H1 (cell line): ENCODE data around the gene LPCAT3. TPM values are rescaled to one million over a fixed set of nuclear protein-coding genes. Genes with fewer than 3 reads are reported as not detected.

Experiments
- CTCF ChIA-PET: fragments of 300-600 bp; sonication (Branson Sonifier 250); formaldehyde crosslinking; loops from one replicate; lab custom pipeline; 2021; ENCODE audit not compliant: partially characterized antibody; lab: Charles Lee
- POLR2A ChIA-PET: fragments of 300-600 bp; sonication (Branson Sonifier 250); formaldehyde crosslinking; loops from one replicate; lab custom pipeline; 2021; ENCODE audit warnings: inconsistent platforms; ENCODE audit not compliant: partially characterized antibody; lab: Charles Lee
- DNase-seq, 2 experiments: peaks; one replicate each; pipeline versions ENCODE4 v3.0.0 to v3.0.0-alpha.2; 2010 to 2022; ENCODE audit warnings: low spot score in 2 of 2, low read depth in 1 of 2, mixed read lengths in 1 of 2
- FAIRE-seq: peaks from 2 replicates; lab custom pipeline; 2011; peaks lifted over from hg19 to GRCh38; lab: Jason Lieb, UNC
- H2AFZ ChIP-seq: 2 replicates; pipeline ENCODE4 v1.8.1; 2012; ENCODE audit warnings: low read length, inconsistent platforms
- H2AK5ac ChIP-seq: 2 replicates; pipeline ENCODE4 v1.6.1; 2013; ENCODE audit warnings: low read depth, low read length
- H2BK120ac ChIP-seq: replicated peaks from 2 replicates; pipeline ENCODE3; 2013; ENCODE audit warnings: low read depth, low read length, inconsistent platforms
- H2BK12ac ChIP-seq: 2 replicates; pipeline ENCODE4 v1.6.1; 2013; ENCODE audit warnings: low read depth, low read length
- H2BK15ac ChIP-seq: 2 replicates; pipeline ENCODE4 v1.6.1; 2013; ENCODE audit warnings: low read length
- H2BK20ac ChIP-seq: 2 replicates; pipeline ENCODE4 v1.6.1; 2013; ENCODE audit warnings: low read length
- H2BK5ac ChIP-seq: 2 replicates; pipeline ENCODE4 v1.6.1; 2013; ENCODE audit warnings: low read depth, low read length
- H3K14ac ChIP-seq: 2 replicates; pipeline ENCODE4 v1.6.1; 2013; ENCODE audit warnings: inconsistent platforms; ENCODE audit not compliant: insufficient read length
- H3K18ac ChIP-seq: 2 replicates; pipeline ENCODE4 v1.6.1; 2013; ENCODE audit warnings: low read length; ENCODE audit errors: extremely low read depth
- H3K23ac ChIP-seq: 2 replicates; pipeline ENCODE4 v1.6.1; 2013; ENCODE audit warnings: inconsistent platforms; ENCODE audit not compliant: insufficient read length
- H3K23me2 ChIP-seq: 2 replicates; pipeline ENCODE4 v1.6.1; 2013; ENCODE audit warnings: low read depth, low read length
- H3K27ac ChIP-seq: 2 replicates; pipeline ENCODE4 v1.6.1; 2011; ENCODE audit warnings: low read depth, low read length, inconsistent platforms
- H3K27me3 ChIP-seq, 4 experiments: replicated peaks in 1 of 4; 1 replicate in 1 of 4; 2 replicates in 3 of 4; pipeline versions ENCODE4 v1.6.1 to v1.8.1; 2011 to 2013; ENCODE audit warnings: low read length in 3 of 4, mild to moderate bottlenecking in 3 of 4, inconsistent platforms in 2 of 4, mixed read lengths in 2 of 4, moderate library complexity in 1 of 4; ENCODE audit not compliant: control insufficient read depth in 3 of 4, insufficient read depth in 3 of 4; ENCODE audit errors: extremely low read depth in 1 of 4
- H3K36me3 ChIP-seq, 4 experiments: 2 replicates each; pipeline versions ENCODE4 v1.6.1 to v1.8.1; 2011 to 2013; ENCODE audit warnings: mild to moderate bottlenecking in 4 of 4, low read length in 3 of 4, moderate library complexity in 2 of 4, control low read depth in 1 of 4, inconsistent platforms in 1 of 4; ENCODE audit not compliant: insufficient read depth in 4 of 4, control insufficient read depth in 2 of 4
- H3K4ac ChIP-seq: replicated peaks from 2 replicates; pipeline ENCODE3; 2013; ENCODE audit warnings: low read length, low read depth, mixed read lengths, inconsistent platforms; ENCODE audit not compliant: insufficient read length
- H3K4me1 ChIP-seq, 4 experiments: replicated peaks in 1 of 4; 1 replicate in 1 of 4; 2 replicates in 3 of 4; pipeline versions ENCODE4 v1.6.1 to v1.8.1; 2011 to 2013; ENCODE audit warnings: low read length in 3 of 4, inconsistent platforms in 2 of 4, mixed read lengths in 1 of 4; ENCODE audit not compliant: insufficient read depth in 4 of 4, control insufficient read depth in 3 of 4
- H3K4me2 ChIP-seq, 2 experiments: 2 replicates each; pipeline versions ENCODE4 v1.6.1 to v1.8.1; 2011 to 2013; ENCODE audit warnings: low read depth in 2 of 2, low read length in 2 of 2, control low read depth in 1 of 2, inconsistent platforms in 1 of 2, mild to moderate bottlenecking in 1 of 2; ENCODE audit not compliant: insufficient read depth in 1 of 2
- H3K4me3 ChIP-seq, 4 experiments: fragments of 200-600, 300-600 bp in 1 of 4; sonication (generic), shearing (Covaris generic), sonication (Bioruptor Twin) in 1 of 4; 2 replicates each; pipeline versions ENCODE4 v1.5.1 to v1.8.1; 2011 to 2016; ENCODE audit warnings: low read length in 4 of 4, low read depth in 3 of 4, control low read depth in 2 of 4, inconsistent platforms in 2 of 4, mild to moderate bottlenecking in 2 of 4, mixed read lengths in 1 of 4, moderate library complexity in 1 of 4; ENCODE audit not compliant: insufficient read depth in 2 of 4; ENCODE audit errors: extremely low read depth in 1 of 4
- H3K56ac ChIP-seq: replicated peaks from 2 replicates; pipeline ENCODE3; 2013; ENCODE audit warnings: low read depth, mild to moderate bottlenecking, mixed read lengths, low read length, inconsistent platforms; ENCODE audit not compliant: insufficient read length
- H3K79me1 ChIP-seq: 2 replicates; pipeline ENCODE4 v1.6.1; 2013; ENCODE audit warnings: low read depth, low read length, control low read depth
- H3K79me2 ChIP-seq, 2 experiments: 2 replicates each; pipeline versions ENCODE4 v1.6.1 to v1.8.1; 2012 to 2013; ENCODE audit warnings: low read length in 2 of 2, mild to moderate bottlenecking in 2 of 2, inconsistent platforms in 1 of 2; ENCODE audit not compliant: insufficient read depth in 2 of 2, control insufficient read depth in 1 of 2
- H3K9ac ChIP-seq, 4 experiments: replicated peaks in 1 of 4; 1 replicate in 1 of 4; 2 replicates in 3 of 4; pipeline versions ENCODE4 v1.6.1 to v1.8.1; 2011 to 2013; ENCODE audit warnings: low read depth in 3 of 4, low read length in 3 of 4, control low read depth in 2 of 4, mild to moderate bottlenecking in 2 of 4, moderate library complexity in 2 of 4, inconsistent platforms in 1 of 4; ENCODE audit errors: extremely low read depth in 1 of 4
- H3K9me3 ChIP-seq, 2 experiments: 2 replicates each; pipeline versions ENCODE4 v1.6.1 to v1.8.1; 2012 to 2013; ENCODE audit warnings: mild to moderate bottlenecking in 2 of 2, moderate library complexity in 2 of 2, control low read depth in 1 of 2, inconsistent platforms in 1 of 2, low read depth in 1 of 2, low read length in 1 of 2, mixed read lengths in 1 of 2; ENCODE audit not compliant: insufficient read depth in 2 of 2
- H4K20me1 ChIP-seq, 2 experiments: replicated peaks in 1 of 2; 2 replicates each; pipeline versions ENCODE3 to v1.8.1; 2011 to 2013; ENCODE audit warnings: inconsistent platforms in 2 of 2, low read length in 2 of 2, mild to moderate bottlenecking in 1 of 2; ENCODE audit not compliant: insufficient read depth in 2 of 2, control insufficient read depth in 1 of 2
- H4K5ac ChIP-seq: 2 replicates; pipeline ENCODE4 v1.6.1; 2013; ENCODE audit warnings: low read length, low read depth, mixed read lengths, inconsistent platforms; ENCODE audit not compliant: insufficient read length
- H4K8ac ChIP-seq: 2 replicates; pipeline ENCODE4 v1.8.0; 2013; ENCODE audit warnings: mild to moderate bottlenecking, moderate library complexity, low read length, inconsistent platforms; ENCODE audit not compliant: insufficient read depth; ENCODE audit errors: extremely low read depth
- H4K91ac ChIP-seq: replicated peaks from 2 replicates; pipeline ENCODE3; 2013; ENCODE audit warnings: low read length, mixed read lengths, inconsistent platforms; ENCODE audit not compliant: insufficient read length
- EP300 ChIP-seq, 2 experiments: IDR thresholded peaks; 1 replicate in 1 of 2; 2 replicates in 1 of 2; pipeline ENCODE4 v1.6.1; 2011 to 2012; ENCODE audit warnings: low read depth in 2 of 2, low read length in 2 of 2, mild to moderate bottlenecking in 2 of 2, borderline replicate concordance in 1 of 2, inconsistent platforms in 1 of 2, moderate library complexity in 1 of 2
- KDM1A ChIP-seq: fragments of 200-600, 300-600 bp; sonication (generic); IDR thresholded peaks from 2 replicates; pipeline ENCODE4 v1.7.1; 2016; ENCODE audit warnings: mild to moderate bottlenecking, low read length, borderline replicate concordance
- WGBS, 2 experiments: shearing (Covaris generic) in 1 of 2; methylation state at CpG; one replicate each; pipeline versions ENCODE4 v1.1.6 to v1.1.7; 2013 to 2015; ENCODE audit warnings: low lambda C conversion rate in 2 of 2, mixed read lengths in 2 of 2, inconsistent platforms in 1 of 2, low coverage in 1 of 2, missing lambda C conversion rate in 1 of 2; ENCODE audit not compliant: insufficient replicate concordance in 2 of 2, insufficient coverage in 1 of 2, insufficient read length in 1 of 2; ENCODE audit errors: extremely low coverage in 1 of 2, missing lambda C conversion rate in 1 of 2; 5-methylcytosine and 5-hydroxymethylcytosine counted together
- polyA plus RNA-seq, 7 experiments: library from polyadenylated mRNA; depleted of rRNA in 3 of 7; stranded (reverse) in 5 of 7; unstranded in 2 of 7; fragments of >200 nt in 5 of 7; fragments of 200-250 nt in 2 of 7; gene quantifications; 1 replicate in 5 of 7; 2 replicates in 1 of 7; 4 replicates in 1 of 7; pipeline versions ENCODE4 v1.2.1 to v1.2.3, GENCODE V29; 2011 to 2013; ENCODE audit warnings: missing spikeins in 2 of 7, mixed read lengths in 2 of 7
- total RNA-seq: library from RNA; stranded (reverse); fragmentation: NEBNext Ultra II Directional; extraction: Animal tissue kit (Norgen Biotek cat#: 25700); gene quantifications from 2 replicates; pipeline ENCODE4 v1.2.1, GENCODE V29; 2021

LPCAT3 gene
- total and polyA plus RNA-seq, 2 of the 8 experiments (the other 6 are each of a cell fraction or from before 2014, with no cell fraction given): 55.8 to 70.4 TPM

GRCh38 chr12:7005311-7005710 is 13.0 kb downstream of the LPCAT3 start:
- no peak overlapping the region for H3K27ac ChIP-seq
- no peak overlapping the region for H3K23ac ChIP-seq
- no peak for TF ChIP-seq KDM1A
- TF ChIP-seq EP300 (IDR thresholded peaks at IDR 0.05; ENCODE audit: borderline replicate concordance in 1 of 2, low read depth in 2 of 2, low read length in 2 of 2): no peak
- TF ChIP-seq, all 59 proteins: peak for 0
- no peak overlapping the region for H2BK5ac ChIP-seq
- FAIRE-seq (no peak), DNase-seq (no peak)
- H3K4ac ChIP-seq: no peak overlapping the region
- 87% methylated on average over 2 of the region's 2 CpGs; no CpG with 5 or more reads in 1 of the 2 experiments for WGBS, 2 experiments
- ChIA-PET POLR2A (interaction anchor here (1.0 to 2.6 kb wide), 7 partner anchors 9 to 90 kb away, joined by 3 to 7 read pairs (median 4); partner anchors contain the start of genes C12orf57, LPCAT3 and RNU7-1), CTCF (interaction anchor here (0.6 to 2.7 kb wide), 6 partner anchors 9 to 178 kb away, joined by 3 to 13 read pairs (median 4); partner anchors contain the start of genes C1RL and LPCAT3)
- H3K9me3 ChIP-seq: no peaks in the 10 kb centered on the region
- no peaks in the 10 kb centered on the region for H3K23me2 ChIP-seq
- no peaks in the 10 kb centered on the region; a peak in 1 of 4 replicates for H3K79me2 ChIP-seq
- no peak overlapping the region for H4K91ac ChIP-seq
- no peak overlapping the region for H2AFZ ChIP-seq
- H2BK12ac ChIP-seq: no peak overlapping the region
- H3K56ac ChIP-seq: no peak overlapping the region
- H3K4me1 ChIP-seq: no peaks in the 10 kb centered on the region
- no peak overlapping the region for H2BK15ac ChIP-seq
- H4K8ac ChIP-seq: no peak overlapping the region
- no peak overlapping the region for H3K18ac ChIP-seq
- no peak overlapping the region for H2AK5ac ChIP-seq
- H3K27me3 ChIP-seq: no peaks in the 10 kb centered on the region
- no peaks in the 10 kb centered on the region for H3K79me1 ChIP-seq
- no peaks in the 10 kb centered on the region for H4K20me1 ChIP-seq
- H3K4me2 ChIP-seq: no peak overlapping the region
- no peak overlapping the region for H4K5ac ChIP-seq
- H3K4me3 ChIP-seq: no peak overlapping the region
- H3K14ac ChIP-seq: no peak overlapping the region
- H2BK20ac ChIP-seq: no peak overlapping the region
- H3K36me3 ChIP-seq: peaks cover 0 to 3% (median 1%) of the 10 kb centered on the region in 4 experiments; a peak in 2 of 8 replicates
- no peak overlapping the region for H3K9ac ChIP-seq
- no peak overlapping the region for H2BK120ac ChIP-seq
